Activated T-cell treated with anti-CD3 and anti-CD28 coated beads for 1 hour (primary cell): Measurements from ENCODE around the gene SPTB.

Experiments
- DNase-seq: peaks from one replicate; pipeline ENCODE4 v3.0.0-alpha.2; 2020; ENCODE audit warnings: low read depth

The SPTB gene

GRCh38 chr14:64748995-64749714, 130.6 kb downstream of the SPTB start:
- DNase-seq: no peak

- DNase-seq: no peak
Observed at GRCh38 chr14:64748521-64748920, 131.2 kb downstream of the SPTB start.

GRCh38 chr14:64747327-64747726, 132.4 kb downstream of the SPTB start:
- DNase-seq: no peak

GRCh38 chr14:64746298-64747250, 133.1 kb downstream of the SPTB start:
- DNase-seq: no peak

GRCh38 chr14:64745511-64746091, 134.1 kb downstream of the SPTB start:
- DNase-seq: no peak

GRCh38 chr14:64743061-64743460, 136.6 kb downstream of the SPTB start:
- no peak for DNase-seq

- DNase-seq: no peak
Observed at GRCh38 chr14:64741961-64742360, 137.7 kb downstream of the SPTB start.

GRCh38 chr14:64741200-64741599, 138.5 kb downstream of the SPTB start:
- no peak for DNase-seq

- no peak for DNase-seq
Observed at GRCh38 chr14:64738281-64738804, 141.4 kb downstream of the SPTB start.

- DNase-seq: no peak
Observed at GRCh38 chr14:64737391-64738280, 142.1 kb downstream of the SPTB start.

GRCh38 chr14:64736271-64737169, 143.2 kb downstream of the SPTB start:
- DNase-seq: no peak

- no peak for DNase-seq
Observed at GRCh38 chr14:64734990-64735389, 144.7 kb downstream of the SPTB start.

GRCh38 chr14:64733899-64734298, 145.8 kb downstream of the SPTB start:
- no peak for DNase-seq

GRCh38 chr14:64733321-64733720, 146.4 kb downstream of the SPTB start:
- DNase-seq: no peak

- DNase-seq: no peak
Observed at GRCh38 chr14:64732536-64733120, 147.1 kb downstream of the SPTB start.

GRCh38 chr14:64732066-64732465, 147.6 kb downstream of the SPTB start:
- DNase-seq: no peak

- no peak for DNase-seq
Observed at GRCh38 chr14:64731141-64731581, 148.5 kb downstream of the SPTB start.

GRCh38 chr14:64730681-64731080, 149.0 kb downstream of the SPTB start:
- DNase-seq: no peak

- DNase-seq: no peak
Observed at GRCh38 chr14:64730061-64730440, 149.7 kb downstream of the SPTB start.
